ENCODE data around the gene ARHGAP4.

Gene ARHGAP4

DNA sequence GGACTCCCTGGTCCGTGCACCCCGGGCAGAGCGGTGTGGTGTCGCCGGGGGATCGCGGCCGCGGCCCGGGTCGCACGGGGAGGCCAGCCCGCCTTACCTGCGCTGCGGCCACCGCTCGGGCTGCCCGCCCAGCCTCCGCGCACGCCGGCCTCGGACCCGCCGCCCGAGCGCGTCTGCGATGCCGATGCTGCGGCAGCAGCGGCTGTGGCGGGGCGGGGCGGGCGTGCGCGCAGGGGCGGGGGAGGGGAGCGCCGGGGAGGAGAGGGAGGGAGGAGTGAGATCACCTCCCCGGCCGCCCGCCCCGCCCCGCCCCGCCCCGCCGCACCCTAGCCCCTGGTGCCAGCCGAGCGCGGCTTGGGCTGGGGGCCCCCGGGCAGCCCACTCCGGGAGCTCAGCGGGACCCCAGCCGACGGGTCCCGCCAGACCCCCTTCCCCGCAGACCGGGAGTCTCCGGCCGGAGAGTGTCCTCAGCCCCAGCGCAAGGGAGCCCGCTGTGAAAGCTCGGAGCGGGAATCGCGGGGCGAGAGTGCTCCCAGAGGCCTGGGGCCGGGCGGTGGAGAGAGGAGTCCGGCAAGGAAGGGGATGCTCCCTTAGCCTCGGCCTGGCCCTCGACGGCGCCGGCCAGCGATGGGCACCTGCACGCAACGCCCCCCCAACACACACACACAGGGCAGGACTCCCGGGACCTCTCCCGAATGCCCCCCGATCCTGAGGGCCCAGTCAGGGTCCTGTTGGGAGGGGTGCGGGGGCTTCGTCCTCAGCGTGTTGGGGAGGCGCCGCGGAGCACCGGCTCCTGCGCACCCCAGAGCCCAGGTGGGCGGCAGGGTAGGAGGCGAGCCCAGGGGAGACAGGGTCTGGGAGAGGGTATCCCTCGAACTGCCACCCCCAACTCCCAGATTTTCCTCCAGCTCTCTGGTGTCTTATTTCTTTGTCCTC, 39.8 kb downstream of the ARHGAP4 start, which contains the start of gene L1CAM:
Gene L1CAM (minus strand): TSS at position 206 of the 936 bp plus-strand sequence. CDS start 10,337 bp downstream, outside the sequence.
- no peak within 1 kb of the TSS for H3K4me3 ChIP-seq (ENCODE audit: low read length)
- no peak for TF ChIP-seq ZNF274 (IDR thresholded peaks at IDR 0.05; ENCODE audit: low read depth, low read length)

DNA sequence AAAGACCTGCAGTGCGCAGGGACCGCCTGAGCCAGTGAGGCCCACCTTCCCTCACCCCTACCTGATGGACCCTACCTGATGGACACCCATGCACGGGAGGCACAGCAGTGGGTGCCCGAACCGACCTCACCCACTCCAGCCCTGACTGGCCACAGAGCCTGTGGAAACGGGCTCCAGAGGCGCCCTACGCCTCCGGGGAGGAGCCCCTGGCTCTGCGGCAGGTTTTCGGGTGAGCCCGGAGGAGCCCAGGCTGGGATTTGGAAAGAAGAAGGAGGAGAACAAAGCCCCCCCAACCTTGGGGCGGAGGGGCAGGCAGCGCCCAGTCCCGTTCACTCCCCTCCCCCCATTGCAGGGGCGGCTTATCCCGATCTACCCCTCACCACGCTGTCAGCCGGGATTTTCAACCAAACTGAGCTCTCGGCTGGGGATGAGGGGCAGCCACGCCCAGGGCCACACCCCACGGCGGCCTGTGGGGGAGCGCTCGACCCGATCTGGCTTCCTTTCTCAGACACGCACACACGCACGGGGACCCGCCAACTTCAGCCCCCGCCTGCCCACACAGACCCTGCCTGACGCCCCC, 40.8 kb downstream of the ARHGAP4 start:
- no peak overlapping the region for H3K4me3 ChIP-seq (ENCODE audit: low read length)
- no peak for TF ChIP-seq ZNF274 (IDR thresholded peaks at IDR 0.05; ENCODE audit: low read depth, low read length)

DNA sequence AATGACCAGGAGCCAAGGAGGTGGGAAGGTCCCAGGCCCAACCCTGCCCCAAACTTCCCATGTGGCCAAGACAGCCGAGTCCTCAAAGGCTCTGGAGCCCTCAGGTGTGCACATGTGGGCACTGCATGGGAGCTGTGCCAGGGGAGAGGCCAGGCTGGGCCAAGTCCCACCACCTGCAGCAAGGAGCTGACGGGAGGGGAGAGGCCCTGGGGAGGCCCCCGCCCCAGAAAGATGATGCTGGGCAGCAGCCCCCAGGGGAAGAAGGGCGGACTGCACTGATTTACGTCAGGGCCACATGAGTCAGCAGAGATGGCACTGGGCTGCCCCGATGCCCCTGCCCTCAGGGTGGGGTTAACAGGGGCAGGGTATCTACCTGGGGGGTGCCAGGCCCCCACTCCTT, 41.5 kb downstream of the ARHGAP4 start:
- no peak for TF ChIP-seq ZNF274 (IDR thresholded peaks at IDR 0.05; ENCODE audit: low read depth, low read length)
- no peak overlapping the region for H3K4me3 ChIP-seq (ENCODE audit: low read length)

DNA sequence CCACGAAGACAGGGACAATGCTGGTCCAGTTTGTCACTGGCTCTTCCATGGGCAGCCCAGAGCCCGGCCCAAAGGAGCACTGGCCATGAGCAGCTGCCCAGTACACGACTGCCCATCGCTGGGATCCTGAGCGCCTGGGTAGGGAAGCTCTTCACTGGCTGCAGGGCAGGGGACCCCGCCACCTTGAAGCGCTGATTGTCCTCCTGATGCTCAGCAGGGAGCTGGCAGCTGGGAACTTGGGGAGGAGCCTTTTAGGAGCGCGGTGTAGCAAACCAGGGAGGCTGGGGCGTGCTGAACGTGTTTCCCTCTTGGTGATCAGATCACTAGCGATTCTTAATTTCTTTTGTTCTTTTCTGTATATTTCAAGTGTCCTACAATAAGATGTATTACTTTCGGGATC, 41.9 kb downstream of the ARHGAP4 start:
- TF ChIP-seq ZNF274 (IDR thresholded peaks at IDR 0.05; ENCODE audit: low read depth, low read length): no peak
- H3K4me3 ChIP-seq (ENCODE audit: low read length): no peak overlapping the region

DNA sequence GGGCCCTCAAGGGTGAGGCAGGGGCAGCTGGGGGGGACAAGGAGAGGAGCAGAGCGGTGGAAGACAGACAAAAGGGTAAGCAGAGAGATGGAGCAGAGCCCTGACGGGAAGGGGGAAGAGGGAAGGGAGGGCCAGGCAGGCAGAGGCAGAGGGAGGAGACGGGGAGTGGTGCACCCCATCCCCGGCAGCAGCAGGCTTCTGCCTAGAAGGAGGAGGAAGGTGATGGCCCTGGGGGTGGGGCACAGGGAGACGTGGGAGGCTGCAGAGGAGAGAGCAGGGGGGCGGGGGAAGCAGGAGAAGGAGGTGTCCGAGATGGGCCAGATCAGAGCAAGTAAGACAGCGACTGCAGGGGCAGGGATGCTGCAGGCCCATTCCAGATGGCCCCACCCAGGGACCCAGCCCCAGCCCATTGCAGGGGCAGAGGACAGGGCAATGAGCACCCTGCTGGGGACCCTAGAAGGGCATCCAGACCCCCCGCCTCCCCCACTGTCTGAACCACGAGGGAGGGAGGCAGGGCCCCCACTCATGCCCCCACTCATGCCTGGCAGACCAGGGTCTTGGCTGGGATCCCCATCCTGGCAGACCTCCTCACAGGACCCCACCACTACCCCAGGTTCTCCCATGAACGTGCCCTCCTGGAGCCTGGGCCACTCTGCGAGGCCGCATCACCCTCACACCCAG, 42.8 kb downstream of the ARHGAP4 start:
- H3K4me3 ChIP-seq (ENCODE audit: low read length): no peak overlapping the region
- TF ChIP-seq ZNF274 (IDR thresholded peaks at IDR 0.05; ENCODE audit: low read depth, low read length): no peak

DNA sequence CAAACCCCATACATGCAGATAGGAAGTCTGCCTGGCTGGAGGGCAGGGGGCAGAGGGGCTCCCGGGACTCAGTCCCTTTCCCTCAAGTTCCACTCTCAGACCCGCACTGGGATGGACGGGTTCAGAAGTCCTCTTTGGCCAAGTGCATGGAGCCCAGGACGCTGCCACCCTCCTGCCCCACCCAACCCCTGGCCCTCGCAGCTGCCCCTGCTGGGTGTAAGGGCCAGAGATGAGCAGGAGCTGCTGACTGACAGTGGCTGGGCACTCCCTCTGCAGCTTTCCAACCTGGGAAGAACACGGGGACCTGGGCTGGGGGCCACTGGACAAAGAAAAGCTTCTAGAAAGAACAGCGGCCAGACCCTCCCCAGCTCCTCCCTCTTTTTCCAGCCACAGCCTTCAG, 43.5 kb downstream of the ARHGAP4 start:
- TF ChIP-seq ZNF274 (IDR thresholded peaks at IDR 0.05; ENCODE audit: low read depth, low read length): no peak
- no peak overlapping the region for H3K4me3 ChIP-seq (ENCODE audit: low read length)

DNA sequence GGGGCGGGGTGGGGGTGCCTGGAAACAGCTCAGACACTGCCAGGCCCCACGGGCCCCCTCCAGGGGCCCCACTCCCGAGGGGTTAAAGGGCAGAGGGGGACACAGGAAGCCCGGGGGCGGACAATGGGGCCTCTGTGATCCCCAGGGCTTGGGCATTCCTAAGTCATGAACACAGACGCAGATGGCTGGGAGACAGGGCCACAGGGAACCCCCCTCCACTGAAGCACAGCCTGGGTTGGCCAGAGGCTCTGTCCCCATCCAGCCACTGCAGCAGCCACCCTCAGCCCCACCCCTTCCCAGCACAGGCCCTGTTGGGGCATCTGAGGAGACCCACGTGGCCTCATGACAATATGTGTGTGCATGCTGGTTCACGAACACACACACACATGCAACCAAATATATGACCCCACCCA, 44.0 kb downstream of the ARHGAP4 start:
- TF ChIP-seq ZNF274 (IDR thresholded peaks at IDR 0.05; ENCODE audit: low read depth, low read length): no peak
- H3K4me3 ChIP-seq (ENCODE audit: low read length): no peak overlapping the region

DNA sequence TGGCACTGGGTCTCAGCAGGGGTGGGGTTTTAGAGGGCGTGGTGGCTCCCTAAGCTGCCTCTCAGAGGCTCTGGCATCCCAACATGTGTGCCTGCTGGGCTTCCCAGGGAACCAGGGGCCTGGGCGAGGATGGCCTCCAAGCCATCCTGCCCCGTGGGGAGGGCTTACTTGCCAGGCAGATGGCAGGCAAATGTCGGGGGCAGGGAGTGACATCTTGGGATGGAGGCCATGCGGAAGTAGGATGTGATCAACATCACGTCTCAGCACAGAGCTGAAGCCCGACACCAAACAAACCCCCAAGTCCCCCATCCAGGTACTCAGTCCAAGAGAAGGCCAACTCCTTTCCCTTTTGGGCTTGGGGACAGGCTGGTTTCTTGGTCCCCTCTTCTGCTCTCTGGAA, 44.8 kb downstream of the ARHGAP4 start:
- H3K4me3 ChIP-seq (ENCODE audit: low read length): no peak overlapping the region
- TF ChIP-seq ZNF274 (IDR thresholded peaks at IDR 0.05; ENCODE audit: low read depth, low read length): no peak

DNA sequence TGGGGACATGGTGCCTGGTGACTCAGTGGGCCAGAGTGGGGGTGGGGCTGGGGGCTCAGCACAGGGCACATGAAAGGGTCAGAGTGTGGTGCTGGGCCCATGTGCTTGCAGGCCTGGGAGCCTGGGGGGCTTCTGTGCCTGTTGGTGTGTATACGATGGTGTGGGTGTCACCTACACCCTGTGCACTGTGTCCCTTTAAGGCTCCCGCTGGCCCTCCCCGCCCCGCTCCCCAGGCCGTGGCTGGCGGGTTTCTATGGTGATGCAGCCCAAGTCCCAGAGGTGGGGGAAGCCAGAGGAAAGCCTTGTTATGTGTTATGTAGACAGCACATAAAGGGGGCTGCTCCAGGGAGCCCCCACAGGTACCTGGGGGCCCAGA, 45.6 kb downstream of the ARHGAP4 start:
- TF ChIP-seq ZNF274 (IDR thresholded peaks at IDR 0.05; ENCODE audit: low read depth, low read length): no peak
- H3K4me3 ChIP-seq (ENCODE audit: low read length): no peak overlapping the region

DNA sequence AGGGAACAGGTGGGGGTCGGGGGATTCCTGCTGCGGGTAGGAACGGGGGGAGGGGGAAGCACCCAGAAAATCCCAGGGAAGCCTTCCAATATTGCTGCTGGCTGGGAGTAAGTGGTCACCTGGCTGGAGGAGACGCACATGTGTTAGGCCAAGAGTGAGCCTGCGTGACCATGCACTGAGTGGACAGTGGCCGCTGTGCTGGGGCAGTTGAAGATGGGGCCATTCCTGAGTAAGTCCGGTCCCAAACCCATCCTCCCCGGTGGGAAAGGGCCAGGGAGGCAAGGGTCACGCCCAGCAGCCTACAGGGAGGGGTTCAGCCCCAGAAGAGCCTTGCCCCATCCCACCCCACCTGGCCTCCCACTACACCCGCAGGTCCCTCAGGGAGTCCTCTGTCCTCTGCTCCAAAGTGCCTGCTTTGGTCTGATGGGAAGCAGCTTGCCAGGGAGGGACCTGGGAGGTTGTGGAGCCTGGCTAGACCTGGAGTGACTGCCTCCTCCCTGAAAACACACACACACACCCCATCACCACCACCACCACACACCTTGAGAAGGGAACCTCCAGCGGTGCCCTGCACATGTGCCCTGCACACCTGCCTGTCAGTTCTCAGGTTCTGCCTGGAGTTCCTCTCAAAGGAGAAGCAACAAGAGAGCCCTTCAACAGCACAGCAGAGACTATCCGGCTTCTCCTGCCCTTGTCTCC, 46.2 kb downstream of the ARHGAP4 start:
- H3K4me3 ChIP-seq (ENCODE audit: low read length): no peak overlapping the region
- TF ChIP-seq ZNF274 (IDR thresholded peaks at IDR 0.05; ENCODE audit: low read depth, low read length): no peak

DNA sequence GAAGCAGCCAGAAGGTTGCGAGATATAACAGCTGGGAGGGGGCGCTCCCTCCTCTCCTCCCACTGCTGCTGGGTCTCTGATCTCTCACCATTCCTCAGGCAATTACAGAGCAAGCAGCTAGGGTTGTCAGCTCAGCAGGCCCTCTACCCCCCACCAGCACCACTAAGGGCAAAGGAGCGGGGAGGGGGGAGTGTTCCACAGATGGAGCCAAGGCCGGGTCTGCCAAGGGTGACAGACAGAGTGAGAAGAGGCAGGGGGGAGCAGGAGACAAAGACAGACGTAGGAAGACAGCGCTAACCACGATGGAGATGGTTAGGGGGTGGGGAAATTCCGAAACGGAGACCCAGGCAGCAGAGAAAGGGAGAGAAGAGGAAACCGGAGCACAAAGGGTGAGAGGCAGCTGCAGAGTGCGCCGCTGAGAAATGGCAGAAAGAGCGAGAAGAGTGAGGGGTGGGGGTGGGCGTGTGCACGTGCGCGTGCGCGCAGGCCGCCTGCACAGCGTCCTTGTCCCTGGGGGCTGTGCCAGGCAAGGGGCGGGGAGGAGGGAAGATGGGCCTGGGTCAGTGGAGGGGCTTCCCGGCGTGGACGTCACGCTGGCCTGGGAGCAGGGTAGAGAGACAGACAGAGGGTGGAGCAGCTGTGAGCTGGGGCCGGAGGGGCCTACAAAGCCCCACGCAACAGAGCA, 47.0 kb downstream of the ARHGAP4 start:
- no peak overlapping the region for H3K4me3 ChIP-seq (ENCODE audit: low read length)

DNA sequence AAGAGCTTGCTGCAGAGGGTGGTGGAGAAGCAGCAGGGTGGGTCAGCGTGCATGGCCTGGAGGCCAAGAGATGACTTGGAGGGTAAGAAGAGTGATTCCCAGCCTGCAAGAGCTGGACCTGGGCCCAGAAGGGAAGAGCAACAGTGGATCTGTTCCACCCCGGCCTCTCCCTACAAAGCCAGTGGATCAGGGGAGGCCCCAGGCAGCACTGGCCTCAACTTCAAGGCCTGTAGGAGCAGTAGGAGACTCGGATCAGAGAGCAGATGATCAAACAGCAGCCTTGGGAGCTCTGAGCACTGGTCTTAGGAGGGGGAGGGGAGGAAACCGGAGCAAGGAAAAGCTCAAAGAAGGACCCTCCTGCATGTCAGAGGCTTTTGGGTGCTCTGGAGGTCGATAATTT, 47.7 kb downstream of the ARHGAP4 start:
- TF ChIP-seq ZNF274 (IDR thresholded peaks at IDR 0.05; ENCODE audit: low read depth, low read length): no peak
- H3K4me3 ChIP-seq (ENCODE audit: low read length): no peak overlapping the region

More for the DNA sequence above, 47.0 kb downstream of the ARHGAP4 start:
- TF ChIP-seq ZNF274 (IDR thresholded peaks at IDR 0.05; ENCODE audit: low read depth, low read length): no peak

DNA sequence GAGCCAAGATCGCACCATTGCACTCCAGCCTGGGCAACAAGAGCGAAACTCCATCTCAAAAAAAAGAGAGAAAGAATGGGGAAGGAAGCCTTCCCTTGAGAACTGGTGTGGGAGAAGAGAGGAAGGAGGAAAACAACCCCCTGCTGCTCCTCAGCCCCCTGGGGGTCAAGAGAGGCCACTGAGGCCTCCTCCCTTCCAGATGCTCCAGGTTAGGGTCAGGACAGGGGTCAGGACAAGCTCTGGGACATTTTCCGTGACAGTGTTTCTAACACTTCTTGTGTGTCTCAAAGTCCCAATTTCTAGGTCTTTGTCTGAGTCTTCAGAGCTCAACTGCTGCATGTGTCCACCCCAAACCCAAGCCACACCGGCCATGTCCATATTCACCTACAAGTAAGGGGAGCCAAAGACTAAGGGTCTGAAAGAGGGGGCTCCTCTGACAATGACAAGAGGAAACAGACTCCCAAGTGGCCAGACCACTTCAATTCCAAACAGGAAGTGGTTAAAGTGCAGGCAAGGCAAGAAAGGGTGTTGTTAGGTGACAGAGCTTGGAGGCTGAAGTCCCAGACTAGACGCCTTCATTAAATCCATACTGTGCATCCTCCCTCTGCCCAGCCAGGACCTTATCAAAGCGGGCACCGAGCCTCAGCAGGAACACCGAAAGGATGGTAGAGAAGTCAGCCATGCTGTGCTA, 48.3 kb downstream of the ARHGAP4 start:
- TF ChIP-seq ZNF274 (IDR thresholded peaks at IDR 0.05; ENCODE audit: low read depth, low read length): no peak
- H3K4me3 ChIP-seq (ENCODE audit: low read length): no peak overlapping the region
